RPMI7951 (cell line): ENCODE results near the gene FSTL3. TPM values are rescaled to one million over a fixed set of nuclear protein-coding genes. Genes with fewer than 3 reads are reported as not detected.

Experiments used
- total RNA-seq: library from RNA; depleted of rRNA; stranded (reverse); fragments of >200 nt; shearing (Covaris generic); gene quantifications from 2 replicates; pipeline ENCODE4 v1.2.3, GENCODE V29; 2014; rRNA removed

The FSTL3 gene
- total RNA-seq, 1 experiment from 2014 or later: 4.4 TPM

Other genes with a start within 250 kb of the FSTL3 start
- 0.10 TPM in 1 of 2 replicates, not detected in the other for gene SHC2, start 215.4 kb upstream of the FSTL3 start, total RNA-seq
- 0.12 TPM in 1 of 2 replicates, not detected in the other for gene MADCAM1, start 179.9 kb upstream of the FSTL3 start, total RNA-seq
- 26.2 and 48.8 TPM in 2 replicates for gene TPGS1, start 168.9 kb upstream of the FSTL3 start, total RNA-seq
- 56.4 and 61.8 TPM in 2 replicates for gene CDC34, start 144.6 kb upstream of the FSTL3 start, total RNA-seq
- gene GZMM, start 132.3 kb upstream of the FSTL3 start, total RNA-seq: 1.3 and 3.6 TPM in 2 replicates
- 911 and 1,158 TPM in 2 replicates for gene BSG, start 103.8 kb upstream of the FSTL3 start, total RNA-seq
- 0.24 and 0.39 TPM in 2 replicates for gene HCN2, start 86.5 kb upstream of the FSTL3 start, total RNA-seq
- 19.3 and 20.5 TPM in 2 replicates for gene POLRMT, start 42.9 kb upstream of the FSTL3 start, total RNA-seq
- gene FGF22, start 36.5 kb upstream of the FSTL3 start, total RNA-seq: 0.39 TPM in 1 of 2 replicates, not detected in the other
- gene RNF126, start 13.2 kb upstream of the FSTL3 start, total RNA-seq: 29.3 and 48.7 TPM in 2 replicates
- gene PRSS57, start 19.1 kb downstream of the FSTL3 start, total RNA-seq: not detected in 2 replicates
- gene PALM, start 32.5 kb downstream of the FSTL3 start, total RNA-seq: 0.10 TPM in 1 of 2 replicates, not detected in the other
- gene MISP, start 74.7 kb downstream of the FSTL3 start, total RNA-seq: not detected in 2 replicates
- 112 and 121 TPM in 2 replicates for gene PTBP1, start 121.1 kb downstream of the FSTL3 start, total RNA-seq
- gene PLPPR3, start 145.6 kb downstream of the FSTL3 start, total RNA-seq: not detected in 2 replicates
- gene AZU1, start 151.4 kb downstream of the FSTL3 start, total RNA-seq: not detected in 2 replicates
- gene PRTN3, start 164.6 kb downstream of the FSTL3 start, total RNA-seq: not detected in 2 replicates
- gene ELANE, start 175.9 kb downstream of the FSTL3 start, total RNA-seq: not detected in 2 replicates
- 0.29 and 0.60 TPM in 2 replicates for gene CFD, start 183.3 kb downstream of the FSTL3 start, total RNA-seq
- gene MED16, start 216.8 kb downstream of the FSTL3 start, total RNA-seq: 15.1 and 16.5 TPM in 2 replicates
- gene RNU6-9, start 217.1 kb downstream of the FSTL3 start, total RNA-seq: not detected in 2 replicates
- 19.7 and 29.3 TPM in 2 replicates for gene R3HDM4, start 236.8 kb downstream of the FSTL3 start, total RNA-seq
- gene KISS1R, start 240.9 kb downstream of the FSTL3 start, total RNA-seq: not detected in 2 replicates
- gene ARID3A, start 249.6 kb downstream of the FSTL3 start, total RNA-seq: 5.3 and 5.6 TPM in 2 replicates